ENCODE data around the gene GSTO1.
"Not testable (repeated sequence)": the region's sequence is repeated elsewhere in the genome, so short reads cannot be mapped to it uniquely, and the experiment has no call there.

Gene GSTO1

GRCh38 chr10:104247513-104248146 is 7.1 kb upstream of the GSTO1 start:
- DNase-seq (ENCODE audit: low read depth), result no peak
- no peak overlapping the region for H3K4me3 ChIP-seq (ENCODE audit: low read depth, low read length)

GRCh38 chr10:104248931-104249330 is 5.8 kb upstream of the GSTO1 start:
- not testable (repeated sequence) for DNase-seq (ENCODE audit: low read depth); H3K4me3 ChIP-seq (ENCODE audit: low read depth, low read length)

GRCh38 chr10:104250371-104250770 is 4.3 kb upstream of the GSTO1 start:
- no peak for DNase-seq (ENCODE audit: low read depth)
- no peak overlapping the region for H3K4me3 ChIP-seq (ENCODE audit: low read depth, low read length)

- no peak overlapping the region for H3K4me3 ChIP-seq (ENCODE audit: low read depth, low read length)
- DNase-seq (ENCODE audit: low read depth), result no peak
Measured at GRCh38 chr10:104251443-104251842, 3.2 kb upstream of the GSTO1 start.

- no peak for DNase-seq (ENCODE audit: low read depth)
Measured at GRCh38 chr10:104252368-104252767, 2.3 kb upstream of the GSTO1 start.

GRCh38 chr10:104253106-104253505 is 1.6 kb upstream of the GSTO1 start:
- no peak for DNase-seq (ENCODE audit: low read depth)
- H3K4me3 ChIP-seq (ENCODE audit: low read depth, low read length), result no peak overlapping the region

More at GRCh38 chr10:104252368-104252767, 2.3 kb upstream of the GSTO1 start:
- no peak overlapping the region for H3K4me3 ChIP-seq (ENCODE audit: low read depth, low read length)

GRCh38 chr10:104253606-104254410 is 884 bp upstream of the GSTO1 start:
- DNase-seq (ENCODE audit: low read depth), result no peak
- H3K4me3 ChIP-seq (ENCODE audit: low read depth, low read length), result peak overlapping the region; percentile 87

- peak overlapping the region; percentile 87 for H3K4me3 ChIP-seq (ENCODE audit: low read depth, low read length)
- DNase-seq (ENCODE audit: low read depth), result peak; percentile 53
Measured at GRCh38 chr10:104255311-104255981, 754 bp downstream of the GSTO1 start.

- no peak for DNase-seq (ENCODE audit: low read depth)
- H3K4me3 ChIP-seq (ENCODE audit: low read depth, low read length), result peak overlapping the region; percentile 87
Measured at GRCh38 chr10:104256335-104256961, 1.8 kb downstream of the GSTO1 start.

GRCh38 chr10:104257235-104257634 is 2.5 kb downstream of the GSTO1 start:
- DNase-seq (ENCODE audit: low read depth), result no peak
- no peak overlapping the region for H3K4me3 ChIP-seq (ENCODE audit: low read depth, low read length)

- H3K4me3 ChIP-seq (ENCODE audit: low read depth, low read length), result no peak overlapping the region
- no peak for DNase-seq (ENCODE audit: low read depth)
Measured at GRCh38 chr10:104258209-104258608, 3.5 kb downstream of the GSTO1 start.

GRCh38 chr10:104259456-104259855 is 4.8 kb downstream of the GSTO1 start:
- no peak overlapping the region for H3K4me3 ChIP-seq (ENCODE audit: low read depth, low read length)
- DNase-seq (ENCODE audit: low read depth), result no peak

- no peak for DNase-seq (ENCODE audit: low read depth)
- H3K4me3 ChIP-seq (ENCODE audit: low read depth, low read length), result no peak overlapping the region
Measured at GRCh38 chr10:104259999-104260774, 5.5 kb downstream of the GSTO1 start.

GRCh38 chr10:104260775-104261115 is 6.1 kb downstream of the GSTO1 start:
- no peak overlapping the region for H3K4me3 ChIP-seq (ENCODE audit: low read depth, low read length)
- DNase-seq (ENCODE audit: low read depth), result peak; percentile 52

GRCh38 chr10:104262055-104262454 is 7.4 kb downstream of the GSTO1 start:
- no peak overlapping the region for H3K4me3 ChIP-seq (ENCODE audit: low read depth, low read length)
- no peak for DNase-seq (ENCODE audit: low read depth)

GRCh38 chr10:104264783-104265182 is 10.1 kb downstream of the GSTO1 start:
- DNase-seq (ENCODE audit: low read depth), result no peak
- no peak overlapping the region for H3K4me3 ChIP-seq (ENCODE audit: low read depth, low read length)

GRCh38 chr10:104267721-104268404 is 13.2 kb downstream of the GSTO1 start:
- H3K4me3 ChIP-seq (ENCODE audit: low read depth, low read length), result peak overlapping the region; percentile 75
- no peak for DNase-seq (ENCODE audit: low read depth)

GRCh38 chr10:104268405-104268712 is 13.7 kb downstream of the GSTO1 start:
- DNase-seq (ENCODE audit: low read depth), result no peak
- peak overlapping the region; percentile 75 for H3K4me3 ChIP-seq (ENCODE audit: low read depth, low read length)
